Measurements from ENCODE around the gene PTX4.

DNA sequence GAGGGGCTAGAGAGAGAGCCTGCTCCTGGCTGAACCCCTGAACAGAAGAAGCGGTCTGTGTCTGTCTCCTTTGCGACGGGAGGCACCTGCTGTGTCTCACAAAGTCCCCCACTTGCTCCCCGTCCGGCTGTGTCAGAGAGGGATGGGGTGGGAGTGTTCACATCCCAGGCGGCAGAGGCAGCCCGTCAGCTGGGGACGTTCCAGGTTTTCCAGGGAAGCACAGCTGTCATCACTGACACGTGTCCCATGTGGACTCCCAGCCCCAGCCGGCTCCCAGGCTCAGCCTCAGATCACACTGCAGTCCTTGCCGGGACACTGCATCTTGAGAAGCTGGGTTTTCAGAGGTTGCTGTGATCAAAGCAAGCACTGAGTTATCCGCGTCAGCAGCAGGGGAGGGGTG lies 6.0 kb upstream of the PTX4 start:
- TF ChIP-seq, protein P1, sequence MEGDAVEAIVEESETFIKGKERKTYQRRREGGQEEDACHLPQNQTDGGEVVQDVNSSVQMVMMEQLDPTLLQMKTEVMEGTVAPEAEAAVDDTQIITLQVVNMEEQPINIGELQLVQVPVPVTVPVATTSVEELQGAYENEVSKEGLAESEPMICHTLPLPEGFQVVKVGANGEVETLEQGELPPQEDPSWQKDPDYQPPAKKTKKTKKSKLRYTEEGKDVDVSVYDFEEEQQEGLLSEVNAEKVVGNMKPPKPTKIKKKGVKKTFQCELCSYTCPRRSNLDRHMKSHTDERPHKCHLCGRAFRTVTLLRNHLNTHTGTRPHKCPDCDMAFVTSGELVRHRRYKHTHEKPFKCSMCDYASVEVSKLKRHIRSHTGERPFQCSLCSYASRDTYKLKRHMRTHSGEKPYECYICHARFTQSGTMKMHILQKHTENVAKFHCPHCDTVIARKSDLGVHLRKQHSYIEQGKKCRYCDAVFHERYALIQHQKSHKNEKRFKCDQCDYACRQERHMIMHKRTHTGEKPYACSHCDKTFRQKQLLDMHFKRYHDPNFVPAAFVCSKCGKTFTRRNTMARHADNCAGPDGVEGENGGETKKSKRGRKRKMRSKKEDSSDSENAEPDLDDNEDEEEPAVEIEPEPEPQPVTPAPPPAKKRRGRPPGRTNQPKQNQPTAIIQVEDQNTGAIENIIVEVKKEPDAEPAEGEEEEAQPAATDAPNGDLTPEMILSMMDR (IDR thresholded peaks at IDR 0.05; ENCODE audit: low read depth, low read length) = no peak
- no peak for TF ChIP-seq POLR2A (IDR thresholded peaks at IDR 0.05; ENCODE audit: extremely low read depth, insufficient read length)
